Measurements from ENCODE around the gene ATG9B.
"Not testable (repeated sequence)": the region's sequence is repeated elsewhere in the genome, so short reads cannot be mapped to it uniquely, and the experiment has no call there.

ATG9B gene

DNA sequence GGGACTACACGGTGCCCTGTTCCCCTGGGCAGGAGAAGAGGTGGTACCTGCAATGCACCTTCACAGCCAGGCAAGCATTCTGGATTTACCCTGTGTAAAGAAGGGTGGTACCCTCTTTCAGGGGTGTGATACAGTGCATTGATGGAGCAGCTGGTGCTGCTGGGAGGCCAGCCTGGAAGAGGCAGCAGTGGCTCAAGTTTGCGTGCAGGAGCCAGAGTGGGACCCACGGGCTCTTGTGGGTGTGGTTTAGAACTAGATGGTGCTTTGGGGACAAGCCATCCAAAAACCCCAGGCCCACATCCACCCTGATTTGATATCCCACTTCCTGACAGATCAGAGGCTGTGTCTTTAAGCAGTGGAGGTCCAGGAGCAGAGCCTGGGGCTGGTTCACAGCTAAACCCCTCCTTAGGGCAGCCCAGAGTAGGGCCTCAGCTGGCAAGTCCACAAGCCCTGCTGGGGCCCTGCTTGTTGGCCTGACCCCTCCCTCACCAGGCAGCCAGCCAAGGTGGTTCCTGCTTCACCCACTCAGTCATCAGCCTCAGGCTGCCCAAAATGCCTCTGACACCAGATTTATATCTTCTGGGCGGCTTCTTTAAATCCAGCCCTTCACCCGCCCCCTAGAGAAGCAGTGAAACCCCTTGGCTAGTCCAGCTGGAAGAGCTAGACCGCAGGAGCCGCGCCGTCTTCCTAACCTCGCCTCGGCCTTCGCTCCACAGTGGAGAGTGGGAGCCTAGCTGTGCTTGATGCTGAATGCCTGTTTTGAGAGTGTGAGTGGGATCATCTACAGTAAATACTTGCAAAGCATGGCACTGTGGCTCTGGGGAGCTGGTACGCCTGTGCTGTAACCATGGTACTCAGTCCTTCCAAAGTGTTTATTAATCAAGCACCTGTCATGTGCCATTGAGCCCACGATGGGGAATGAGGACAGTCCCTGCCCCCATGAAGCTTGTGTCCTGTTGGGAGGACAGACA is 22.6 kb upstream of the ATG9B start:
- Histone ChIP-seq H3K4me3 (ENCODE audit: low read depth, low read length) (no peak overlapping the region), H3K27me3 (ENCODE audit: insufficient read depth, low read length) (peaks cover 4% of the 10 kb centered on the region; the same call in 1 of the 2 replicates), H3K36me3 (ENCODE audit: insufficient read depth, low read length) (no peaks in the 10 kb centered on the region), H3K79me2 (ENCODE audit: control insufficient read depth, insufficient read depth, low read length, unreplicated experiment) (no peaks in the 10 kb centered on the region), H2AFZ (ENCODE audit: low read length, unreplicated experiment) (no peak overlapping the region), H3K4me1 (ENCODE audit: control insufficient read depth, insufficient read depth, low read length, unreplicated experiment) (peaks cover 13% of the 10 kb centered on the region), H3K27ac (ENCODE audit: low read depth, low read length) (no peak overlapping the region)

GRCh38 chr7:151045967-151046366 is 21.7 kb upstream of the ATG9B start:
- peaks cover 4% of the 10 kb centered on the region; the same call in 1 of the 2 replicates for H3K27me3 ChIP-seq (ENCODE audit: insufficient read depth, low read length)
- H3K4me3 ChIP-seq (ENCODE audit: low read depth, low read length) = no peak overlapping the region
- no peaks in the 10 kb centered on the region for H3K79me2 ChIP-seq (ENCODE audit: control insufficient read depth, insufficient read depth, low read length, unreplicated experiment)
- H3K4me1 ChIP-seq (ENCODE audit: control insufficient read depth, insufficient read depth, low read length, unreplicated experiment) = peaks cover 13% of the 10 kb centered on the region
- no peak overlapping the region for H3K27ac ChIP-seq (ENCODE audit: low read depth, low read length)
- H2AFZ ChIP-seq (ENCODE audit: low read length, unreplicated experiment) = no peak overlapping the region
- H3K36me3 ChIP-seq (ENCODE audit: insufficient read depth, low read length) = no peaks in the 10 kb centered on the region

DNA sequence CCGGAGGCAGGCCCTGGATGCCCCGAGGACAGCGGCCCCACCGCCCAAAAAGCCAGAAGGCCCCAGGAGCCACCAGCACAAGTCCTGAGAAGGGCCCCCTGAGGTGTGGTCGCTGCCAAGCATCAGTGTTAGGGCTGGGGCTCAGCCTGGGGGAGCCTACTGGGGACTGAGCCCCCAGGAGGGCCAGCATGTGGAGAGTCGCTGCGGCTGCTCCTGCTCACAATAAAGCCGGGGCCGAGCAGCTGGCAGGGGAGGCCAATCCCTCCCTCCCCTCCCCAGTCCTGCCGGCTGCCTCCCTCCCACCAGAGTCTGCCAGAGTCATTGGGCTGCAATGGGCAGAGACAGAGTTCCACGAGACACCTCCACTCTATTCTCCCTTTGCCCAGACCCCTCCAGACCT is 21.0 kb upstream of the ATG9B start:
- Histone ChIP-seq H3K36me3 (ENCODE audit: insufficient read depth, low read length) (no peaks in the 10 kb centered on the region), H3K27ac (ENCODE audit: low read depth, low read length) (no peak overlapping the region), H3K4me1 (ENCODE audit: control insufficient read depth, insufficient read depth, low read length, unreplicated experiment) (peaks cover 15% of the 10 kb centered on the region)

GRCh38 chr7:151043959-151044358 is 19.7 kb upstream of the ATG9B start:
- Histone ChIP-seq H3K36me3 (ENCODE audit: insufficient read depth, low read length) (no peaks in the 10 kb centered on the region), H3K27me3 (ENCODE audit: insufficient read depth, low read length) (no peaks in the 10 kb centered on the region), H3K27ac (ENCODE audit: low read depth, low read length) (no peak overlapping the region), H3K4me1 (ENCODE audit: control insufficient read depth, insufficient read depth, low read length, unreplicated experiment) (peaks cover 26% of the 10 kb centered on the region), H3K4me3 (ENCODE audit: low read depth, low read length) (no peak overlapping the region), H3K79me2 (ENCODE audit: control insufficient read depth, insufficient read depth, low read length, unreplicated experiment) (no peaks in the 10 kb centered on the region), H2AFZ (ENCODE audit: low read length, unreplicated experiment) (no peak overlapping the region)

More for the DNA sequence above, 21.0 kb upstream of the ATG9B start:
- no peaks in the 10 kb centered on the region for H3K27me3 ChIP-seq (ENCODE audit: insufficient read depth, low read length)
- H3K4me3 ChIP-seq (ENCODE audit: low read depth, low read length) = no peak overlapping the region
- H3K79me2 ChIP-seq (ENCODE audit: control insufficient read depth, insufficient read depth, low read length, unreplicated experiment) = no peaks in the 10 kb centered on the region
- H2AFZ ChIP-seq (ENCODE audit: low read length, unreplicated experiment) = no peak overlapping the region

GRCh38 chr7:151043449-151043848 is 19.2 kb upstream of the ATG9B start:
- H3K36me3 ChIP-seq (ENCODE audit: insufficient read depth, low read length); H3K27me3 ChIP-seq (ENCODE audit: insufficient read depth, low read length); H3K79me2 ChIP-seq (ENCODE audit: control insufficient read depth, insufficient read depth, low read length, unreplicated experiment); H3K4me3 ChIP-seq (ENCODE audit: low read depth, low read length); H2AFZ ChIP-seq (ENCODE audit: low read length, unreplicated experiment); H3K27ac ChIP-seq (ENCODE audit: low read depth, low read length): not testable (repeated sequence)
- peaks cover 31% of the 10 kb centered on the region for H3K4me1 ChIP-seq (ENCODE audit: control insufficient read depth, insufficient read depth, low read length, unreplicated experiment)

DNA sequence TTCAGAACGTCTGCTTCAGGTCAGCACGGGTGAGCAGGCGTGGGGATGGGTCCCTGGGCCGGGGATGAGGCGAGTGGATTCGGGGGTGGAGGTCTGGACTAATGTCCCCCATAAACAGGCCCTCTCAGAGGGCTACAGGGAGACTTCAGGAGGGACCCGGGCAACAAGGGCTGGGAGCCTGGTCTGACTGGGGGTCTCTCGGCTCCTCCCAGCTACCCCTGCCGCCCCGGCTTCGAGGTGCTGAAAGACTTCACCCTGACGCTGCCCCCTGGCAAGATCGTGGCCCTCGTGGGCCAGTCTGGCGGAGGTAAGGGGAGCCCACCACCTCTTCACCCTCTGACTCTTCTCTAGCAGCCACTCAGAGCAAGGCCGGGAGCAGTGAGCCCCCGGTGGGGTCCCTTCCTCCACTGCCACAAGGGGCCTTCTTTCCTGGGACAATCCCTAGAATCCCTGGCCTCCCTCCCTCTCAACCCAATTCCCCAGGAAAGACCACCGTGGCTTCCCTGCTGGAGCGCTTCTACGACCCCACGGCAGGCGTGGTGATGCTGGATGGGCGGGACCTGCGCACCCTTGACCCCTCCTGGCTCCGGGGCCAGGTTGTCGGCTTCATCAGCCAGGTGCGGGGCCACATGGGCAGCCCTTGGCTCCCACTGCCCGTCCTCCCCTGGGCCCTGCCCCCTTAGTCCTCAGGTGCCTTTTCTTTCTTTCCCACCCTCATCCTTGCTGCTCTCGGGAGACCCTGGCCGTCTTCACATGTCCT is 16.5 kb upstream of the ATG9B start:
- H3K36me3 ChIP-seq (ENCODE audit: insufficient read depth, low read length) = peaks cover 4% of the 10 kb centered on the region; the same call in 1 of the 2 replicates
- peaks cover 26% of the 10 kb centered on the region for H3K4me1 ChIP-seq (ENCODE audit: control insufficient read depth, insufficient read depth, low read length, unreplicated experiment)
- no peak overlapping the region for H3K4me3 ChIP-seq (ENCODE audit: low read depth, low read length)
- no peak overlapping the region for H2AFZ ChIP-seq (ENCODE audit: low read length, unreplicated experiment)
- H3K27me3 ChIP-seq (ENCODE audit: insufficient read depth, low read length) = no peaks in the 10 kb centered on the region
- no peak overlapping the region for H3K27ac ChIP-seq (ENCODE audit: low read depth, low read length)
- H3K79me2 ChIP-seq (ENCODE audit: control insufficient read depth, insufficient read depth, low read length, unreplicated experiment) = no peaks in the 10 kb centered on the region

GRCh38 chr7:151039850-151040548 is 15.7 kb upstream of the ATG9B start:
- no peak overlapping the region for H2AFZ ChIP-seq (ENCODE audit: low read length, unreplicated experiment)
- peaks cover 26% of the 10 kb centered on the region for H3K4me1 ChIP-seq (ENCODE audit: control insufficient read depth, insufficient read depth, low read length, unreplicated experiment)
- no peak overlapping the region for H3K4me3 ChIP-seq (ENCODE audit: low read depth, low read length)
- no peaks in the 10 kb centered on the region for H3K27me3 ChIP-seq (ENCODE audit: insufficient read depth, low read length)
- no peaks in the 10 kb centered on the region for H3K79me2 ChIP-seq (ENCODE audit: control insufficient read depth, insufficient read depth, low read length, unreplicated experiment)
- peak overlapping the region; percentile 55 for H3K27ac ChIP-seq (ENCODE audit: low read depth, low read length)
- peaks cover 4% of the 10 kb centered on the region; the same call in 1 of the 2 replicates for H3K36me3 ChIP-seq (ENCODE audit: insufficient read depth, low read length)

DNA sequence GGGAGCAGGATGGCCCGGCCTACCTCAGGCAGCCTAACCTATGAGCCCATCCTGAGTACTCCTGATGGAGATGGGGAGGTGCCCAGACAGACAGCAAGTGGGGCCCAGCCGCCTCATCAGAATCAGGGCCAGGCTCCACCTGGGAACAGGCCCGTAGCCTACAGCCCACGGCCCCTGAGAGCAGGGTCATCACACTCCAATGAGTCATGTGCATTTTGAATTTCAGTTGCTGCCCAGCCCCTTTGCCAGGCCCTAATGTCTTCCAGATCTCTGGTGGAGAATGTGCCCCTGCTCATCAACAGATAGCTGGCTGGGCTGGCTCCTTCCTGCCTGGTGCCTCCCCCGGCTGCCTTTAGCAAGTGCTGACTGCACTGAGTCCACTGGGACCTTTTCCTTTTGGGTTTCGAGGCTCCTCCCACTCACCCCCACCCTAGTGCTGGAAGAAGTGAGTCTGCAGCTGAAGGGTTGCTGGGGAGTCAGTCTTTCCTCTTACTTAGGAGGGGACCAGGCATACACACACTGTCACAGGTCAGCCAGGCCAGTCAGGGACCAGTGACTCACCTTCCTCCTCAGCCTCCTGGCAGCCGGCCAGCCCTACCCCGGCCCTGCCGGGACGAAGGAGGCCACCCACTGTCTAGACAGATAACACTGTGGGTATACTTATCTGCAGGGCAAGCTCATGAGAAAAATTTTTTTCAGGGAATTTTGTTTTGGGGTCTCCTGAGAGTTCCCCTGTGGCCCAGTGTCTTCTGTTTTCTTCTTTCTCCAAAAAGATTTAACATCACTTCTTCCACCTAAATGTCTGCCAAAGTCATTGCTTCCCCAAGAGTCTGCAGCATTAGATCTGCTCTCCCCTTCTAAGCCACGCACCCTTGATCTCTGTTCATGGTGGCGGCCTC is 14.9 kb upstream of the ATG9B start:
- H2AFZ ChIP-seq (ENCODE audit: low read length, unreplicated experiment) = no peak overlapping the region
- no peaks in the 10 kb centered on the region for H3K79me2 ChIP-seq (ENCODE audit: control insufficient read depth, insufficient read depth, low read length, unreplicated experiment)
- peaks cover 4% of the 10 kb centered on the region; the same call in 1 of the 2 replicates for H3K36me3 ChIP-seq (ENCODE audit: insufficient read depth, low read length)
- H3K27me3 ChIP-seq (ENCODE audit: insufficient read depth, low read length) = no peaks in the 10 kb centered on the region
- peak overlapping the region; percentile 95 for H3K27ac ChIP-seq (ENCODE audit: low read depth, low read length)
- H3K4me3 ChIP-seq (ENCODE audit: low read depth, low read length) = peak overlapping the region; percentile 12; the same call in 1 of the 2 replicates
- peaks cover 26% of the 10 kb centered on the region for H3K4me1 ChIP-seq (ENCODE audit: control insufficient read depth, insufficient read depth, low read length, unreplicated experiment)

GRCh38 chr7:151035902-151036301 is 11.6 kb upstream of the ATG9B start:
- H3K79me2 ChIP-seq (ENCODE audit: control insufficient read depth, insufficient read depth, low read length, unreplicated experiment) = no peaks in the 10 kb centered on the region
- H3K27ac ChIP-seq (ENCODE audit: low read depth, low read length) = no peak overlapping the region
- peaks cover 4% of the 10 kb centered on the region; the same call in 1 of the 2 replicates for H3K36me3 ChIP-seq (ENCODE audit: insufficient read depth, low read length)
- H3K27me3 ChIP-seq (ENCODE audit: insufficient read depth, low read length) = no peaks in the 10 kb centered on the region
- no peak overlapping the region for H3K4me3 ChIP-seq (ENCODE audit: low read depth, low read length)
- no peak overlapping the region for H2AFZ ChIP-seq (ENCODE audit: low read length, unreplicated experiment)
- peaks cover 26% of the 10 kb centered on the region for H3K4me1 ChIP-seq (ENCODE audit: control insufficient read depth, insufficient read depth, low read length, unreplicated experiment)
